Gastroesophageal sphincter (tissue), 2 donors: Measurements from ENCODE around the gene IGSF9.

ENCODE experiments used
- EP300 ChIP-seq: sonication (generic); formaldehyde crosslinking; IDR thresholded peaks from one replicate; pipeline ENCODE4 v1.6.1; 2017; ENCODE audit warnings: antibody characterized with exemption, mild to moderate bottlenecking
- POLR2AphosphoS5 ChIP-seq: sonication (generic); formaldehyde crosslinking; IDR thresholded peaks from one replicate; pipeline ENCODE4 v1.6.1; 2017; ENCODE audit warnings: antibody characterized with exemption

- TF ChIP-seq EP300 (no peak), POLR2AphosphoS5 (no peak)
These were observed 44.6 kb upstream of the IGSF9 start for GRCh38 chr1:159990005-159990404.
